Choroid plexus epithelial cell (primary cell): ENCODE measurements around the gene CHST11.
"Not testable (repeated sequence)": the region's sequence is repeated elsewhere in the genome, so short reads cannot be mapped to it uniquely, and the experiment has no call there.

Experiments used
- DNase-seq: peaks from one replicate; pipeline ENCODE4 v3.0.0-alpha.2; 2010; ENCODE audit warnings: low read depth
- H3K4me3 ChIP-seq: 2 replicates; pipeline ENCODE4 v1.5.1; 2011; ENCODE audit warnings: low read depth, mild to moderate bottlenecking, control low read depth, low read length, moderate library complexity
- TF ChIP-seq, protein P1 (sequence below): conservative IDR thresholded peaks from 2 replicates; pipeline ENCODE4 v1.5.1; 2011; ENCODE audit warnings: low read depth, mild to moderate bottlenecking, control low read depth, inconsistent platforms, low read length, moderate library complexity

Gene CHST11

DNA sequence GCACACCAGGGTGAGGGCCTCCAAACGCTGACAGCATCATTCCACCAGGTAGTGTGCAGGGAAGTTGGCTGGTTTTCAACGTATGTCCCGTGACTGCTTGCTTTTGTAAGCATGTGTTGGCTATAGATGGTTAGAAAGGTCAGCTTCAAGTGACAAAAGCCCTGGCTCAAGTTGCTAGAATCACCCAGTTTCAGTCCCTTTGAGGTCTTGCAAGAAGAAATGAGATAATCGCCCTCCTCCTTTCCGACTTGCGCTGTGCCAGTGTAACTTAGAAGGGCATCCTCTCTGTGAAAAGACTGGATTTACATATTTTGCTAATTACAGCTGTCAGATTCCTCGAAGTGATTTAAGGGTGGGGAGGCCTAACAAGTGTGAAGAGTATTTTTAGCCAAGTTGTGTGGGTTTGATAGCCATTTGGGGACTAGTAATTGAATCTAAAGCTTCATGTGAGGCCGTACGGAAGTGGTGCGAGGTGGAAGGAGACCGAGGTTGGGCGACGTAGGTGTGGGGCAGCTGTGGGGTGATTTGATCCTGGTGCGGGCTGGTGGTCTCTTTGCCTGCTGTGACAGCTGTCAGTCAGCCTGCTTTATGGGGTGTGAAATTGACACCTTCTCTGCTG, 94.7 kb downstream of the CHST11 start:
- TF ChIP-seq, protein P1, sequence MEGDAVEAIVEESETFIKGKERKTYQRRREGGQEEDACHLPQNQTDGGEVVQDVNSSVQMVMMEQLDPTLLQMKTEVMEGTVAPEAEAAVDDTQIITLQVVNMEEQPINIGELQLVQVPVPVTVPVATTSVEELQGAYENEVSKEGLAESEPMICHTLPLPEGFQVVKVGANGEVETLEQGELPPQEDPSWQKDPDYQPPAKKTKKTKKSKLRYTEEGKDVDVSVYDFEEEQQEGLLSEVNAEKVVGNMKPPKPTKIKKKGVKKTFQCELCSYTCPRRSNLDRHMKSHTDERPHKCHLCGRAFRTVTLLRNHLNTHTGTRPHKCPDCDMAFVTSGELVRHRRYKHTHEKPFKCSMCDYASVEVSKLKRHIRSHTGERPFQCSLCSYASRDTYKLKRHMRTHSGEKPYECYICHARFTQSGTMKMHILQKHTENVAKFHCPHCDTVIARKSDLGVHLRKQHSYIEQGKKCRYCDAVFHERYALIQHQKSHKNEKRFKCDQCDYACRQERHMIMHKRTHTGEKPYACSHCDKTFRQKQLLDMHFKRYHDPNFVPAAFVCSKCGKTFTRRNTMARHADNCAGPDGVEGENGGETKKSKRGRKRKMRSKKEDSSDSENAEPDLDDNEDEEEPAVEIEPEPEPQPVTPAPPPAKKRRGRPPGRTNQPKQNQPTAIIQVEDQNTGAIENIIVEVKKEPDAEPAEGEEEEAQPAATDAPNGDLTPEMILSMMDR = no peak
- no peak for DNase-seq
- H3K4me3 ChIP-seq = no peak overlapping the region

DNA sequence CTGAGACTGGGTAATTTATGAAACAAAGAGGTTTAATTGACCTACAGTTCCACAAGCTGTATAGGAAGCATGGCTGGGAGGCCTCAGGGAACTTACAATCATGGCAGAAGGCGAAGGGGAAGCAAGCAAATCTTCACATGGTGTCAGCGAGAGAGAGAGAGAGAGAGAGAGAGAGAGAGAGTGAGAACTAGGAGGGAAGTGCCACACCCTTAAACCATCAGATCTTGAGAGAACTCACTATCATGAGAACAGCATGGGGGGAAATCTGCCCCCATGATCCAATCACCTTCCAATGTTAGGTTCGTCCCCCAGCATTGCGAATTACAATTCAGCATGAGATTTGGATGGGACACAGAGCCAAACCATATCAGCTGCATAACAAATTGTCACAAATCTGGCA, 96.7 kb downstream of the CHST11 start:
- TF ChIP-seq, protein P1 = no peak

DNA sequence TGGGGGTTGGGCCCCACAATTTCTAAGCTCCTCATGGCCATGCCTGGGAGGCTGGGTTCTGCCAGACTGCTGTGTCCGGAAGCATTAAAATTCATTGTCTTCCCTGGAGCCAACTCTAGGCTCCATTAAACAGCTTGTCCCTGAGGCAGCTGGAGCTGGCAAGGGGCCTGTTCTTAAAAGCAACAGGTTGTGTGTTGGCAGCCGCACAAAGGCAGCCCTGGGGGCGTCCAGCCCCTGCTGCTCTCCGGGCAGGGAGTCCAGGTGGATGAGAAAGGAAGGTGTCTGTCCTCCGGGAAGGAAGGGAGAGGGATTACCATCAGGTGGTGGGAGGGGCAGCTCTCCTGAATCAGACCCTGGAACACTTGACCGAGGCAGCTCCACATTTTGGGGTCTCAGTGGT, 98.9 kb downstream of the CHST11 start:
- no peak for DNase-seq
- TF ChIP-seq, protein P1 = no peak
- H3K4me3 ChIP-seq = no peak overlapping the region

More for the DNA sequence above, 96.7 kb downstream of the CHST11 start:
- DNase-seq = no peak
- no peak overlapping the region for H3K4me3 ChIP-seq

DNA sequence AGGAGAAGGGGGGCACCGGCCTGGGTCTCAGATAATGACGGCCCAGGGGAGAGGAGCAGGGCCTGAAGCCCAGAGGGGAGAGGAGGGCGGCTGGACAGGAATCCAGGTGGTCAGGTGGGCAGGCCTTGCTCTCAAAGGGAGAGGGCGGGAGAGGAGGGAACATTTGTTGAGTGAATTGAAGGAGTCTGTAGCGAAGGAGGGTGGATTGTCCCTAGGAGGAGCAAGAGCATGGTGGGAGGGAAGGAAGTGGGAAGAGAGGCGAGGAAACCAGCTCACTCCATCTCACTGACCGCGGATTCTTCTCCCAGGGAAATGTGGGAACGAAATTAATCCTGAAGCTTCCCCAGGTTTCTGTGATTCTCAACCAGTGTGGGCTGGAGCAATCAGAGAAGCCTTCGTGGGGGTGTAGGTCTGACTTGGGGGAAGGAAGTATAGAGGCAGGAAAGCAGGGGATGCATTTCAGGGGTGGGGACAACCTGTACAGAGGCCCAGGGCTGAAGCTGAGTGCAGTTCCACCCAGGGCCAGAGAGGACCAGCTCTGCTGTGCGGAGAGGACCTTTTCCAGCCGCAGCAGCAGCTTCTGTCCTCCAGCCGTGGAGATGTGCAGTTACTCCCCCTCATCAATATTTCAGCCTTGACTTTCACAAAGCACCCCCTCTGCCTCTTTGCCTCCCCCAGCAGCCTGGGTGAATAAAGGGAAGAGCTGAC, 100.9 kb downstream of the CHST11 start:
- H3K4me3 ChIP-seq = no peak overlapping the region
- no peak for DNase-seq

DNA sequence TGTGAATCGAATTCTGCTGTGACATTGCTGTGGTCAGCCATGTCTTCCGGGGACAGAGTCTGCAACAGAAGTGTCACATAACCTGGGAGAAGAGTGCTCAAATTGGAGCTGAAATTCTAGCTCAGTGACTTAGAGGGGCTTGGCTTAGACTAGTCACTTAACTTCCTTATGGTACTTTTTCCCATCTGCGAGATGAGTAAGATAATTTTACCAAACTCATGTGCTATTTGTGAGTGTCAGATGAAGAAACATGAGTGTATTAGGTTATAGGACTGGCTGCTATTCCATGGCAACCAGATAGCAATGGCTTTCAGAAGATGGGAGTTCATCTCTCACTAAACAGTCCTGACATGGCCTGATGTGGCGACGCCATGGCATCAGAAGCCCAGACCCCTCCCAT, 104.1 kb downstream of the CHST11 start:
- no peak overlapping the region for H3K4me3 ChIP-seq
- DNase-seq = no peak
- TF ChIP-seq, protein P1 = no peak

More for the DNA sequence above, 100.9 kb downstream of the CHST11 start:
- TF ChIP-seq, protein P1 = no peak

DNA sequence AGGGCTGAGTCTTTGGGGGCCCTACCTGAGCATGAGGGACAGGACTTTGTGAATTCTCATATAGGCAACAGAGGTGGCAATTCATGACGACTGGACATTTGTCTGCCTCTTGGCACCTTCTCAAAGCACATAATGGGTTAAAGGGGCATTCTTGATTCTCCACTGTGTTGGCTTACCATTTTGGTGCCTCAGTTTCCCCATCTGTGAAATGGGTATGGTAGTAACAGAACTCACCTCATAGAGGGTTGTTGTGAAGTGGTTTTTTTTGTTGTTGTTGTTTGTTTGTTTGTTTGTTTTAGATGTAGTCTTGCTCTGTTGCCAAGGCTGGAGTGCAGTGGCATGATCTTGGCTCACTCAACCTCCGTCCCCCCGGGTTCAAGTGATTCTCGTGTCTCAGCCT, 106.0 kb downstream of the CHST11 start:
- DNase-seq = no peak
- H3K4me3 ChIP-seq = no peak overlapping the region
- TF ChIP-seq, protein P1 = no peak

DNA sequence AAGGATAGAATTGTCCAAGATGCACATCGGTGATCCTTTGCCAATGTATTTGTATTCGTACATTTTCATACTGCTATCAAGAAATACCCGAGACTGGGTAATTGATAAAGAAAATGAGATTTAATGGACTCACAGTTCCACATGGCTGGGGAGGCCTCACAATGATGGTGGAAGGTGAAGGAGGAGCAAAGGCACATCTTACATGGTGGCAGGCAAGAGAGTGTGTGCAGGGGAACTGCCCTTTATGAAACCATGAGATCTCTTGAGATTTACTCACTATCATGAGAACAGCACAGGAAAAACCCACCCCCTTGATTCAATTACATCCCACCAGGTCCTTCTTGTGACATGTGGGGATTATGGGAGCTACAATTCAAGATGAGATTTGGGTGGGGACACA, 107.9 kb downstream of the CHST11 start:
- DNase-seq, H3K4me3 ChIP-seq: not testable (repeated sequence)
